BJ (cell line): ENCODE results near the gene STXBP6. TPM values are rescaled to one million over a fixed set of nuclear protein-coding genes. Genes with fewer than 3 reads are reported as not detected.

ENCODE experiments used
- CTCF ChIA-PET: fragments of 350-600 bp; formaldehyde crosslinking; extraction: SDS; loops from one replicate; lab custom pipeline; 2021; ENCODE audit warnings: antibody characterized with exemption, inconsistent platforms; lab: Yijun Ruan, JAX
- POLR2A ChIA-PET: fragments of 300-600 bp; sonication (Branson Sonifier 250); formaldehyde crosslinking; extraction: SDS; loops from one replicate; lab custom pipeline; 2021; ENCODE audit warnings: antibody characterized with exemption; lab: Charles Lee
- DNase-seq: peaks from one replicate; pipeline ENCODE4 v3.0.0-alpha.2; 2011; ENCODE audit warnings: low read depth
- H3K27me3 ChIP-seq: 2 replicates; pipeline ENCODE4 v1.6.0; 2011; ENCODE audit warnings: low read length; ENCODE audit not compliant: control insufficient read depth, insufficient read depth
- H3K36me3 ChIP-seq: 2 replicates; pipeline ENCODE4 v1.5.1; 2011; ENCODE audit warnings: low read length; ENCODE audit not compliant: control insufficient read depth, insufficient read depth
- H3K4me3 ChIP-seq: 2 replicates; pipeline ENCODE4 v1.5.1; 2011; ENCODE audit warnings: low read depth, mild to moderate bottlenecking, control low read depth, low read length
- polyA plus RNA-seq: library from polyadenylated mRNA; depleted of rRNA; stranded (reverse); fragments of >200 nt; gene quantifications from 2 replicates; pipeline ENCODE4 v1.2.3, GENCODE V29; 2011
- TF ChIP-seq, protein P1 (sequence below): IDR thresholded peaks from 2 replicates; pipeline ENCODE4 v1.5.1; 2011; ENCODE audit warnings: low read depth, mild to moderate bottlenecking, control low read depth, inconsistent platforms, low read length, moderate library complexity; ENCODE audit not compliant: insufficient read depth

STXBP6 gene
- polyA plus RNA-seq, 1 experiment, result 12.1 TPM

DNA sequence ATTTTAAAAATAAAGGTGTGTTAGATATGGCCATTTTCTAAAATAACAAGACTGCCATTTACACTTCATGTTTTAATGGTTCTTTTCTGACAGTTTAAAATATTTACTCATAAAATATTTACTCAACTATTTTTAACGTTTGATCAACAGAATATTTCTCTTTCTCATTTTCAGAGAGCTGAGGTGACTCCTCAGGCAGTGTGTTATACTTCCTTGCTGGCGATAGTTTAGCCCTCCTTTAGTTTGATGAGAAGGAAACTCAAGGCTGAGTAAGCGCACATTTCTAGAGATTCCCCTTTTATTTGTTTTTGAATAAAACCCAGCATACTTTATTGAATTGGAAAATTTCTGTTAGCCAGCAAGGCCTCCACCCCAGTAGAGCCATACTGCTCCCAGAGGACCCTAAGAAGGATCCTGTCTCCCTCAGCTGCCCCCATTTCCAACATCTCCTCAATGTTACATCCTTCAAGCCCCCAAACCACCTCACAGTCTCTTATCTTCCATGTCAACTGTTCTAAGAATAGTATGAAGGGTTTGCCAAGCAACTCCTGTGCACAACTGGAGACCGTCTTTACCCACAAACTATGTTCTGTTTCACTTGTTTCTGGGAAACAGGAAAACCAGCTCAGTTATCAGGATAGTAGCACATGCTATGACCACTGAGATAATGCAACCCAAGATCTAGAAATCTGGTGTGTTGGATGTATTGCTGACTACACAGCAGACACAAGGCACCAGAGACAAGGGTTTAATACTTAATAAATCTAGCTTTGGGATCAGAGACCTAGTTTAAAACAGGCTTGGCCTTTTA is 129.5 kb downstream of the STXBP6 start:
- ChIA-PET POLR2A (no interaction called here), CTCF (interaction anchor here (1.1 kb wide), 2 partner anchors 9 to 13 kb away, joined by 3 read pairs; no protein-coding TSS in a partner anchor)
- H3K4me3 ChIP-seq, result no peak overlapping the region
- H3K36me3 ChIP-seq, result no peaks in the 10 kb centered on the region
- no peak for DNase-seq
- no peaks in the 10 kb centered on the region for H3K27me3 ChIP-seq
- TF ChIP-seq, protein P1, sequence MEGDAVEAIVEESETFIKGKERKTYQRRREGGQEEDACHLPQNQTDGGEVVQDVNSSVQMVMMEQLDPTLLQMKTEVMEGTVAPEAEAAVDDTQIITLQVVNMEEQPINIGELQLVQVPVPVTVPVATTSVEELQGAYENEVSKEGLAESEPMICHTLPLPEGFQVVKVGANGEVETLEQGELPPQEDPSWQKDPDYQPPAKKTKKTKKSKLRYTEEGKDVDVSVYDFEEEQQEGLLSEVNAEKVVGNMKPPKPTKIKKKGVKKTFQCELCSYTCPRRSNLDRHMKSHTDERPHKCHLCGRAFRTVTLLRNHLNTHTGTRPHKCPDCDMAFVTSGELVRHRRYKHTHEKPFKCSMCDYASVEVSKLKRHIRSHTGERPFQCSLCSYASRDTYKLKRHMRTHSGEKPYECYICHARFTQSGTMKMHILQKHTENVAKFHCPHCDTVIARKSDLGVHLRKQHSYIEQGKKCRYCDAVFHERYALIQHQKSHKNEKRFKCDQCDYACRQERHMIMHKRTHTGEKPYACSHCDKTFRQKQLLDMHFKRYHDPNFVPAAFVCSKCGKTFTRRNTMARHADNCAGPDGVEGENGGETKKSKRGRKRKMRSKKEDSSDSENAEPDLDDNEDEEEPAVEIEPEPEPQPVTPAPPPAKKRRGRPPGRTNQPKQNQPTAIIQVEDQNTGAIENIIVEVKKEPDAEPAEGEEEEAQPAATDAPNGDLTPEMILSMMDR, result no peak

DNA sequence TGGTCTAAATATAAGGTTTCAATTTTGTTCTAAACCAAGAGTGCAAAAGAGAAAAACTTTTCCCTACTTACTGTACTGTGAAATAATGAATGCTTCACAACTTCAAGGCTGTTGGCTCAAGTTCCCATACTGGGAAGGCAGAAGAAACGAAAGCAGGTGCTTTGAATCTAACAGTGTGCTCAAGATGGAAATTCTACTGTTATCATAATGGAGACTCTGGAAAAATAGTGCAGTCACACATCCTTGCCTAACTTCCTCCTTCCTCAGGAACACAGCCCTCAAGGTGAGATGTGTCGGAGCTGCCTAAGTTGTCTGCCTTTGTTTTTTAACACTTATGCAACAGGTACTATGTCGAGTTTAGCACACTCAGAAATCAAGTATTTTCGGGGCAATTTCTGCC is 131.1 kb downstream of the STXBP6 start:
- TF ChIP-seq, protein P1, result no peak
- ChIA-PET POLR2A (no interaction called here), CTCF (no interaction called here)
- Histone ChIP-seq H3K27me3 (no peaks in the 10 kb centered on the region), H3K36me3 (no peaks in the 10 kb centered on the region), H3K4me3 (no peak overlapping the region)
- no peak for DNase-seq

DNA sequence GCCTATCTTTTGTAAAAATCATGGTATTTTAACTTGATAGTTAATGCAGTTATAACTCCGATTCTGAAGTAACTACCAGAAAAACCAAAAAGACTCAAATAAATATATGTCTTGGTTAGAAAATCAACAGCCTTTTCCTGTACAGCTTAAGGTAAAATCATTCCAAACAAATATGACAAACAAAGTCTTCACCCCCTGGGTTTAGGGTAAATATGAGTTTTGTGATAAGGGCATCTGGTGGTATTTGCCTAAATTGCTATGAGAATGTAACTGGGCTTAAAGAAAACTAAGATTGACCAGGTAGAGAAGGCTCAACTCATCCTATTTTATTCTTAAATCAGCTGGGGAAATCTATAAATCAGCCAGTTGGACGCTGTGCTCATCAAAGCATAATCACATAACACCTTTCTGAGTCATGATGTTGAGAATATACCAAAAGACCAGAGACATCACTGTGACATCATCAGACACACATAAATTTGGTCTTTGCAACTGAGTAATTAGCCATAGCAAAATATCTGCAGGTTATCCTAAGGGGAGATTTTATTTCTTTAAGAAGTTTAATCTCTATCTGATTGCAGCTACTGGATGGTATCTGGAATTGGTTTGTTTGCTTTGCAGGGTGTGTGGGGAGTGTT is 133.9 kb downstream of the STXBP6 start:
- Histone ChIP-seq H3K36me3 (no peaks in the 10 kb centered on the region), H3K4me3 (no peak overlapping the region), H3K27me3 (no peaks in the 10 kb centered on the region)
- ChIA-PET CTCF (interaction anchor here (0.5 kb wide), 1 partner anchor 100 kb away, joined by 3 read pairs; no protein-coding TSS in a partner anchor), POLR2A (no interaction called here)
- TF ChIP-seq, protein P1, result no peak
- no peak for DNase-seq

DNA sequence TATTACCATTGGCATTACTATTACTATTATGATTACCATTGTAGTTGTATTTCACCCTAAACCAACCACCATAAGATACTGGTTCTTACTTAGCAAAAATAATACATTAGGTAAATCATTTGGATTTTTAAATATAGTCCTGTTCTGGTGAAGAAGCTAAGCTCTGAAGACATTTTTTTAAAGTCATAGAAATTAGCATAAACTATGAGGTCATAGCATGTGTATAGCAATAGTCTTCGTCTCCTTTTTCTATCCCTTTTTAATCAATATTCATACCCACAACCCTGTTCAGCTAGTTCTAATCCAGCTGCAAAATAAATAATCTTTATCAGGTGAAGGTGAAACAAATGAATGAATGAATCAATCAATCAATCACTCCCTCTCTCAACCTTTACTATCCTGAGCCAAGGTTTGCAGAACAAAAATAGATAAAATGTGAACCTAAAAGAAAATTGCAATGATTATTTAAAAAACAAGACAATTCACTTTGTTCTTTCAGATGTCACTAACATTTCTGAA is 134.5 kb downstream of the STXBP6 start:
- TF ChIP-seq, protein P1, result no peak
- Histone ChIP-seq H3K27me3 (no peaks in the 10 kb centered on the region), H3K36me3 (no peaks in the 10 kb centered on the region), H3K4me3 (no peak overlapping the region)
- POLR2A ChIA-PET, result no interaction called here
- CTCF ChIA-PET, result no interaction called here
- DNase-seq, result no peak

DNA sequence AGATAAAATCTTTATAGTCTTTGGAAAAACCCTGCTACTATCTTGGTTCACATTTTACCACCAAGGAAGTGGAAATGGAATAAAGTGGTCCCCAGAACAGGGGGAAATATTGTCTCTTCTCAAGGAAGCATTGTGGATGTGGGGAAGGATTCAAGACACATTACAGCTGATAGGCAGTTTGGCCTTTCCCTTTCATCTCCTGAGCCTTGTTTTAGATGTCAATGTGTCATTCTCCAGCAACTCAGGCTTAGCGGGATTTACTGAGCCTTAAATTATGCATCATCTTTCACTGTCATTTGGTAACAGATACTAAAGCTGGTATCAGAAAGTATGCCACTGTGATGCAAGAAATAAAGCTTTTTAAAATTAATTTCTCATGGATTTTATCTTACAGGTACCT is 136.2 kb downstream of the STXBP6 start:
- CTCF ChIA-PET, result interaction anchor here (0.7 kb wide), 1 partner anchor 24 kb away, joined by 4 read pairs; no protein-coding TSS in a partner anchor
- no peaks in the 10 kb centered on the region for H3K36me3 ChIP-seq
- POLR2A ChIA-PET, result no interaction called here
- no peaks in the 10 kb centered on the region for H3K27me3 ChIP-seq
- no peak overlapping the region for H3K4me3 ChIP-seq
- TF ChIP-seq, protein P1, result no peak
- DNase-seq, result no peak
